HepG2 (cell line): ENCODE results near the gene INSIG2. TPM values are rescaled to one million over a fixed set of nuclear protein-coding genes. Genes with fewer than 3 reads are reported as not detected.

Experiments
- CCAR2 ChIP-seq: fragments of 200-400 bp; formaldehyde crosslinking; optimal IDR thresholded peaks from 2 replicates; pipeline ENCODE3; 2018; ENCODE audit warnings: low read depth, mild to moderate bottlenecking, low read length, moderate library complexity
- CENPT ChIP-seq: sonication (generic); formaldehyde crosslinking; IDR thresholded peaks from 2 replicates; pipeline ENCODE4 v1.8.0; 2022; ENCODE audit warnings: low read depth, mild to moderate bottlenecking, moderate library complexity, missing genetic modification reagents
- EEA1 ChIP-seq: sonication (generic); formaldehyde crosslinking; IDR thresholded peaks from 2 replicates; pipeline ENCODE4 v1.5.1; 2020; ENCODE audit warnings: mild to moderate bottlenecking, missing genetic modification reagents, borderline replicate concordance
- FOXP1 ChIP-seq, 2 experiments: fragments of 450-650 bp in 1 of 2; IDR thresholded peaks; 2 replicates each; pipeline ENCODE4 v1.6.1; 2017 to 2018; ENCODE audit warnings: antibody characterized with exemption in 1 of 2
- HHEX ChIP-seq: IDR thresholded peaks from 2 replicates; pipeline ENCODE4 v1.6.1; 2016; ENCODE audit warnings: control low read depth
- HNRNPH1 ChIP-seq: fragments of 200-400 bp; formaldehyde crosslinking; optimal IDR thresholded peaks from 2 replicates; pipeline ENCODE3; 2017; ENCODE audit warnings: mild to moderate bottlenecking, low read depth, low read length
- HNRNPK ChIP-seq: fragments of 200-400 bp; formaldehyde crosslinking; IDR thresholded peaks from 2 replicates; pipeline ENCODE4 v1.6.1; 2018; ENCODE audit warnings: low read length, low read depth, moderate library complexity, mild to moderate bottlenecking; ENCODE audit not compliant: poor library complexity, severe bottlenecking
- IRF2 ChIP-seq: IDR thresholded peaks from 2 replicates; pipeline ENCODE4 v1.6.1; 2018; ENCODE audit warnings: missing genetic modification reagents, missing compliant biosample characterization
- KAT2B ChIP-seq: fragments of 150-350 bp; IDR thresholded peaks from 2 replicates; pipeline ENCODE4 v1.6.1; 2014; ENCODE audit warnings: low read depth, low read length, borderline replicate concordance
- MYNN ChIP-seq: sonication (generic); formaldehyde crosslinking; IDR thresholded peaks from 2 replicates; pipeline ENCODE4 v1.4.0; 2020; ENCODE audit warnings: mild to moderate bottlenecking, low read depth, missing genetic modification reagents
- NFE2 ChIP-seq: sonication (generic); formaldehyde crosslinking; IDR thresholded peaks from 2 replicates; pipeline ENCODE4 v1.4.0; 2020; ENCODE audit warnings: missing genetic modification reagents
- NFE2L2 ChIP-seq: fragments of 150-350 bp; IDR thresholded peaks from 2 replicates; pipeline ENCODE4 v1.6.1; 2014; ENCODE audit warnings: low read length
- RERE ChIP-seq: IDR thresholded peaks from 2 replicates; pipeline ENCODE4 v1.6.1; 2016; ENCODE audit warnings: low read depth, missing genetic modification reagents, missing compliant biosample characterization
- STAG1 ChIP-seq: sonication (generic); formaldehyde crosslinking; IDR thresholded peaks from 2 replicates; pipeline ENCODE4 v1.4.0; 2020; ENCODE audit warnings: missing genetic modification reagents
- ZFP62 ChIP-seq: sonication (generic); formaldehyde crosslinking; IDR thresholded peaks from 2 replicates; pipeline ENCODE4 v1.4.0; 2020; ENCODE audit warnings: missing genetic modification reagents
- ZNF101 ChIP-seq: sonication (generic); formaldehyde crosslinking; IDR thresholded peaks from 2 replicates; pipeline ENCODE4 v1.4.0; 2020; ENCODE audit warnings: mild to moderate bottlenecking, low read depth, missing genetic modification reagents, borderline replicate concordance
- ZNF18 ChIP-seq: sonication (generic); formaldehyde crosslinking; IDR thresholded peaks from 2 replicates; pipeline ENCODE4 v1.8.0; 2022; ENCODE audit warnings: mild to moderate bottlenecking, missing genetic modification reagents; ENCODE audit not compliant: insufficient replicate concordance
- ZNF354B ChIP-seq: sonication (generic); formaldehyde crosslinking; IDR thresholded peaks from 2 replicates; pipeline ENCODE4 v1.8.0; 2022; ENCODE audit warnings: mild to moderate bottlenecking, missing genetic modification reagents
- ZNF577 ChIP-seq: sonication (generic); formaldehyde crosslinking; IDR thresholded peaks from 2 replicates; pipeline ENCODE4 v1.4.0; 2020; ENCODE audit warnings: mild to moderate bottlenecking, low read depth, missing genetic modification reagents, borderline replicate concordance
- ZNF616 ChIP-seq: sonication (generic); formaldehyde crosslinking; IDR thresholded peaks from 2 replicates; pipeline ENCODE4 v1.5.0; 2020; ENCODE audit warnings: low read depth, mild to moderate bottlenecking, missing genetic modification reagents
- ZNF773 ChIP-seq: sonication (generic); formaldehyde crosslinking; IDR thresholded peaks from 2 replicates; pipeline ENCODE4 v1.4.0; 2020; ENCODE audit warnings: missing genetic modification reagents, borderline replicate concordance
- ZSCAN30 ChIP-seq: sonication (generic); formaldehyde crosslinking; IDR thresholded peaks from 2 replicates; pipeline ENCODE4 v1.5.0; 2020; ENCODE audit warnings: mild to moderate bottlenecking, missing genetic modification reagents
- polyA plus RNA-seq, 8 experiments: library from polyadenylated mRNA; depleted of rRNA in 3 of 8; stranded (reverse) in 7 of 8; unstranded in 1 of 8; fragments of >200 nt; fragmentation: Illumina TruSeq in 4 of 8; extraction: Trizol in 4 of 8; gene quantifications; 2 replicates each; pipeline versions ENCODE4 v1.2.1 to v1.2.3, GENCODE V29; 2011 to 2016; ENCODE audit warnings: low read depth in 4 of 8, missing spikeins in 1 of 8, mixed read lengths in 1 of 8; ENCODE audit not compliant: insufficient read depth in 1 of 8
- total RNA-seq, 5 experiments: library from RNA; depleted of rRNA; stranded (reverse); fragments of >200 nt; fragmentation: Illumina TruSeq; extraction: Trizol; gene quantifications; 2 replicates each; pipeline ENCODE4 v1.2.3, GENCODE V29; 2016; ENCODE audit warnings: low read depth in 1 of 5

Gene INSIG2
- total and polyA plus RNA-seq, 2 of the 13 experiments (the other 11 are each of a cell fraction or from before 2014, with no cell fraction given), result 73.5 to 481 TPM

DNA sequence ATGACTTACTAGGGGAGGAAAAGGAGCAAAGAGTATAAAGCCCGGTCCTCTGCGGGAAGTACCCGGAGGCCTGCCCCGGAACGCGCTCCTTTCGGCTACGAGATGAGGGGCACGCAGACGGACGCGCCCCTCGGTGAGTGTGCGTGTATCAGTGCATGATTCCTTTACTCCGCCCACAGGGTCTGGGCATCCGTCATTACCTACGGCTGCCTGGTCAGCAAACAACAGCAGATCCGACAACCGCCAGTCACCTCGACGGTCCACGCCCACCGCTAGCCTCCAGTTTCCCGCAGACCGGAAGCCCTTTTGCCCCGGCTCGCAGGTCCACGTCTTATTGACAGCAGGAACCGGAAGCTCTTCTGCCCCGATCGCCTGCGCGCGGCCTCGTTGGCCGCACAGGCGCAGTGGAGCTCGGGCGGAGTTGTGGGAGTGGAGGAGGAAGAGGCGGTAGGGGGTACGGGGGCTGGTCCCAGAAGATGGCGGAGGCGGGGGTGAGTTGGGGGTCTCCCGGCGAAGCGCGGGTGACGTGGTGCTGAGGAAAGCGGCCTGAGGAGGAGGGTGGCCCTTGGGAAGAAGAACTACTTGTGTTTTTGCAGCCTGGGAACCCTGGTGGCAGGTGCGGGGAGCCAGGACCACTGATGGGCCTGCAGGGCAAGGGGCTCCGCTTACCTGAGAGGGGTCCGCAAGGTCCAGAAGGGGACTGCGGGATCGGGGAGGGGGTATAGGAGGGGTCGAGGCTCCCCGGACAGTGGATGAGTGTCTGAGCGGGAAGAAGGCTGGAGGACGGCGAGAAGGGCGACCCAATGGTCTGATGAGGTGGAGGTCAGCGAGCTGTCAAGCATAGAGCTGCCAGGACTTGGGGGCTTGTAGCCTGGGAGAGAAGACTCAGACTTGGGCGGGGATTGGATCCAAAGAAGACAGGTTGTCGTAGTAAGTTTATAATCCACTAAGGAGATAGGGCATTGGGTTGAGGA lies at the start of gene INSIG2 (continued):
- TF ChIP-seq MYNN (CRISPR knock-in tag) (no peak; the same call in 1 of the 2 replicates), HHEX (CRISPR knock-in tag) (no peak), FOXP1 (IDR thresholded peaks at IDR 0.05) (no peak), FOXP1 (CRISPR knock-in tag; IDR thresholded peaks at IDR 0.05) (peak; percentile 71), EEA1 (CRISPR knock-in tag) (no peak), KAT2B (no peak), ZNF616 (peak; percentile 24; the same call in 1 of the 2 replicates), ZNF577 (CRISPR knock-in tag) (no peak), CENPT (CRISPR knock-in tag) (no peak), ZFP62 (CRISPR knock-in tag) (no peak), NFE2L2 (peak; percentile 18; the same call in 1 of the 2 replicates), ZNF101 (no peak), HNRNPH1 (peak; percentile 46), ZNF354B (no peak), RERE (CRISPR knock-in tag) (peak; percentile 43; the same call in 1 of the 2 replicates), CCAR2 (no peak), ZNF773 (CRISPR knock-in tag) (no peak), NFE2 (CRISPR knock-in tag) (no peak), HNRNPK (peak; percentile 93), IRF2 (CRISPR knock-in tag) (peak; percentile 96), ZSCAN30 (no peak), STAG1 (CRISPR knock-in tag) (0 out of 2 replicates have a peak, but pooled peaks have one; percentile 35), ZNF18 (CRISPR knock-in tag) (no peak)
